Left forelimb (tissue), 1 donor: ENCODE measurements around the gene HBZ.
"Not testable (repeated sequence)": the region's sequence is repeated elsewhere in the genome, so short reads cannot be mapped to it uniquely, and the experiment has no call there.

ENCODE experiments used
- DNase-seq: peaks from one replicate; pipeline ENCODE4 v3.0.0-alpha.2; 2018; ENCODE audit warnings: low spot score

HBZ gene

GRCh38 chr16:164827-165538, 12.5 kb downstream of the HBZ start:
- no peak for DNase-seq

GRCh38 chr16:165539-166374, 13.3 kb downstream of the HBZ start, which contains the start of gene HBM:
Gene HBM, plus strand, starts transcription at chr16:165978. Its CDS starts 20 bp downstream, at chr16:165998.
- no peak for DNase-seq

GRCh38 chr16:166375-167121, 14.1 kb downstream of the HBZ start:
- DNase-seq = no peak

DNA sequence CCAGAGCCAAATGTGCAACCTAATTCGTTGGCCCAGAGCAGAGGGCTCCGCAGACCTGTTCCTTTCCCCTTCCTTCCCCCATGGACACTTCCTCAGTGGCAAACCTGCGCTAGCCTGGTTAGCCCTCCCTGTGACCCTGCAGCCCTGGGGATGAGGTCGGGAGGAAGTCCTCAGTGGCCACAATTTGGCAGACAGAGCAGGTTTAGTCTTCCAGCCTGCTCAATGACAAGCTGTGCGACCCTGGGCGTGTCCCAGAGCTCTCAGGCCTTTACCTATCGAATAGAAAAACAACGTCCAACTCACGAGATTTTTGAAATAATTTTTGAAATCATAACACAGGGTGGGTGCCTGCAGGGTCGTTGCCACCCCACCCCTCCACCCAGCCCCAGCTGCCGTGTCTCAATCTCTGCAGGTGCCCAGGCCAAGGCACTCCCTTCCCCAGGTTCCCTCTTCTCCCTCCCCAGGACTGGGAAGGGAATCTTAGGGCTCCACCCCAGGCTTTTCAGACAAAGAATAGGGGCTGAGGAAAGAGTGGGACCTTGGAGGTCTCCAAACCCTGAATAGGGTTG, 14.8 kb downstream of the HBZ start:
- no peak for DNase-seq

- no peak for DNase-seq
These were observed 16.0 kb downstream of the HBZ start for GRCh38 chr16:168424-168823.

- DNase-seq = no peak
These were observed 16.6 kb downstream of the HBZ start for GRCh38 chr16:169014-169413.

DNA sequence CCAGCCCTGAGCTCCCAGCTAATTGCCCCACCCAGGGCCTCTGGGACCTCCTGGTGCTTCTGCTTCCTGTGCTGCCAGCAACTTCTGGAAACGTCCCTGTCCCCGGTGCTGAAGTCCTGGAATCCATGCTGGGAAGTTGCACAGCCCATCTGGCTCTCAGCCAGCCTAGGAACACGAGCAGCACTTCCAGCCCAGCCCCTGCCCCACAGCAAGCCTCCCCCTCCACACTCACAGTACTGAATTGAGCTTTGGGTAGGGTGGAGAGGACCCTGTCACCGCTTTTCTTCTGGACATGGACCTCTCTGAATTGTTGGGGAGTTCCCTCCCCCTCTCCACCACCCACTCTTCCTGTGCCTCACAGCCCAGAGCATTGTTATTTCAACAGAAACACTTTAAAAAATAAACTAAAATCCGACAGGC, 17.7 kb downstream of the HBZ start:
- DNase-seq = not testable (repeated sequence)

GRCh38 chr16:170788-171187, 18.3 kb downstream of the HBZ start:
- no peak for DNase-seq

DNA sequence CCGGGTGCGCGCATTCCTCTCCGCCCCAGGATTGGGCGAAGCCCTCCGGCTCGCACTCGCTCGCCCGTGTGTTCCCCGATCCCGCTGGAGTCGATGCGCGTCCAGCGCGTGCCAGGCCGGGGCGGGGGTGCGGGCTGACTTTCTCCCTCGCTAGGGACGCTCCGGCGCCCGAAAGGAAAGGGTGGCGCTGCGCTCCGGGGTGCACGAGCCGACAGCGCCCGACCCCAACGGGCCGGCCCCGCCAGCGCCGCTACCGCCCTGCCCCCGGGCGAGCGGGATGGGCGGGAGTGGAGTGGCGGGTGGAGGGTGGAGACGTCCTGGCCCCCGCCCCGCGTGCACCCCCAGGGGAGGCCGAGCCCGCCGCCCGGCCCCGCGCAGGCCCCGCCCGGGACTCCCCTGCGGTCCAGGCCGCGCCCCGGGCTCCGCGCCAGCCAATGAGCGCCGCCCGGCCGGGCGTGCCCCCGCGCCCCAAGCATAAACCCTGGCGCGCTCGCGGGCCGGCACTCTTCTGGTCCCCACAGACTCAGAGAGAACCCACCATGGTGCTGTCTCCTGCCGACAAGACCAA, 20.0 kb downstream of the HBZ start, which contains the start of gene HBA2:
HBA2 (plus strand) TSS at position 503 of the 568 bp plus-strand sequence; CDS start at position 540, 37 bp downstream.
- DNase-seq = not testable (repeated sequence)

DNA sequence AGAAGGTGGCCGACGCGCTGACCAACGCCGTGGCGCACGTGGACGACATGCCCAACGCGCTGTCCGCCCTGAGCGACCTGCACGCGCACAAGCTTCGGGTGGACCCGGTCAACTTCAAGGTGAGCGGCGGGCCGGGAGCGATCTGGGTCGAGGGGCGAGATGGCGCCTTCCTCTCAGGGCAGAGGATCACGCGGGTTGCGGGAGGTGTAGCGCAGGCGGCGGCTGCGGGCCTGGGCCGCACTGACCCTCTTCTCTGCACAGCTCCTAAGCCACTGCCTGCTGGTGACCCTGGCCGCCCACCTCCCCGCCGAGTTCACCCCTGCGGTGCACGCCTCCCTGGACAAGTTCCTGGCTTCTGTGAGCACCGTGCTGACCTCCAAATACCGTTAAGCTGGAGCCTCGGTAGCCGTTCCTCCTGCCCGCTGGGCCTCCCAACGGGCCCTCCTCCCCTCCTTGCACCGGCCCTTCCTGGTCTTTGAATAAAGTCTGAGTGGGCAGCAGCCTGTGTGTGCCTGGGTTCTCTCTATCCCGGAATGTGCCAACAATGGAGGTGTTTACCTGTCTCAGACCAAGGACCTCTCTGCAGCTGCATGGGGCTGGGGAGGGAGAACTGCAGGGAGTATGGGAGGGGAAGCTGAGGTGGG, 20.9 kb downstream of the HBZ start:
- not testable (repeated sequence) for DNase-seq

DNA sequence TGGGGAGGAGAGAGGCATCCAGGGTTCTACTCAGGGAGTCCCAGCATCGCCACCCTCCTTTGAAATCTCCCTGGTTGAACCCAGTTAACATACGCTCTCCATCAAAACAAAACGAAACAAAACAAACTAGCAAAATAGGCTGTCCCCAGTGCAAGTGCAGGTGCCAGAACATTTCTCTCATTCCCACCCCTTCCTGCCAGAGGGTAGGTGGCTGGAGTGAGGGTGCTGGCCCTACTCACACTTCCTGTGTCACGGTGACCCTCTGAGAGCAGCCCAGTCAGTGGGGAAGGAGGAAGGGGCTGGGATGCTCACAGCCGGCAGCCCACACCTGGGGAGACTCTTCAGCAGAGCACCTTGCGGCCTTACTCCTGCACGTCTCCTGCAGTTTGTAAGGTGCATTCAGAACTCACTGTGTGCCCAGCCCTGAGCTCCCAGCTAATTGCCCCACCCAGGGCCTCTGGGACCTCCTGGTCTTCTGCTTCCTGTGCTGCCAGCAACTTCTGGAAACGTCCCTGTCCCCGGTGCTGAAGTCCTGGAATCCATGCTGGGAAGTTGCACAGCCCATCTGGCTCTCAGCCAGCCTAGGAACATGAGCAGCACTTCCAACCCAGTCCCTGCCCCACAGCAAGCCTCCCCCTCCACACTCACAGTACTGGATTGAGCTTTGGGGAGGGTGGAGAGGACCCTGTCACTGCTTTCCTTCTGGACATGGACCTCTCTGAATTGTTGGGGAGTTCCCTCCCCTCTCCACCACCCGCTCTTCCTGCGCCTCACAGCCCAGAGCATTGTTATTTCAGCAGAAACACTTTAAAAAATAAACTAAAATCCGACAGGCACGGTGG, 21.7 kb downstream of the HBZ start:
- not testable (repeated sequence) for DNase-seq

- no peak for DNase-seq
These were observed 22.8 kb downstream of the HBZ start for GRCh38 chr16:175011-175949.

DNA sequence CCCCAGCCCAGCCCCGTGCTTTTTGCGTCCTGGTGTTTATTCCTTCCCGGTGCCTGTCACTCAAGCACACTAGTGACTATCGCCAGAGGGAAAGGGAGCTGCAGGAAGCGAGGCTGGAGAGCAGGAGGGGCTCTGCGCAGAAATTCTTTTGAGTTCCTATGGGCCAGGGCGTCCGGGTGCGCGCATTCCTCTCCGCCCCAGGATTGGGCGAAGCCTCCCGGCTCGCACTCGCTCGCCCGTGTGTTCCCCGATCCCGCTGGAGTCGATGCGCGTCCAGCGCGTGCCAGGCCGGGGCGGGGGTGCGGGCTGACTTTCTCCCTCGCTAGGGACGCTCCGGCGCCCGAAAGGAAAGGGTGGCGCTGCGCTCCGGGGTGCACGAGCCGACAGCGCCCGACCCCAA, 23.6 kb downstream of the HBZ start:
- DNase-seq = not testable (repeated sequence)

- DNase-seq = not testable (repeated sequence)
These were observed 24.3 kb downstream of the HBZ start, which contains the start of gene HBA1 for GRCh38 chr16:176477-177382. Gene HBA1, plus strand, starts transcription at chr16:176680. Its CDS starts 37 bp downstream, at chr16:176717.

GRCh38 chr16:177394-177822, 25.0 kb downstream of the HBZ start:
- DNase-seq = no peak

GRCh38 chr16:177981-178667, 25.7 kb downstream of the HBZ start:
- no peak for DNase-seq

- no peak for DNase-seq
These were observed 26.2 kb downstream of the HBZ start for GRCh38 chr16:178668-179015.
